Retinal pigment epithelial cell (primary cell): ENCODE data around the gene SCN3A.

Source experiments
- DNase-seq: peaks from one replicate; pipeline ENCODE4 v3.0.0-alpha.2; 2010; ENCODE audit warnings: low read depth
- H3K4me3 ChIP-seq: 2 replicates; pipeline ENCODE4 v1.5.1; 2011; ENCODE audit warnings: mild to moderate bottlenecking, low read length, control low read depth, moderate library complexity
- TF ChIP-seq, protein P1 (sequence below): conservative IDR thresholded peaks from 2 replicates; pipeline ENCODE4 v1.5.1; 2011; ENCODE audit warnings: low read depth, low read length, control low read depth, inconsistent platforms

SCN3A gene

DNA sequence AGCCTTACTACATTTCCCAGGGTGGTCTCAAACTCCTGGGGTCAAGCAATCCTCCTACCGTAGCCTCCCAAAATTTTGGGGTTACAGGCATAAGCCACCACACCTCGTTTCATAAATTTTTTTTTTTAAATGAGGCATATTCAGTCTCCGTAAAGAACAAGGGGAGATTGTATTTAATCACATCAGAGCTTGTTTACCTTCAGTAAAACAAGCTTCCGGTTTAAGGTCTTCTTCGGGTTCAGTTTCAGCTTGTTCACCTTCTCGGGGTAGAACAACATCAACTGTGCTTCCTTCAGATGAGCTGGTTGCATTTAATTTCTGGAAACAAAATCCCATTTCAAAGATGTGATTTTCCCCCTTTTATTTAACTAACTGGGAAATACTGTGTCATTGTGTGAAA lies 88.6 kb downstream of the SCN3A start:
- TF ChIP-seq, protein P1, sequence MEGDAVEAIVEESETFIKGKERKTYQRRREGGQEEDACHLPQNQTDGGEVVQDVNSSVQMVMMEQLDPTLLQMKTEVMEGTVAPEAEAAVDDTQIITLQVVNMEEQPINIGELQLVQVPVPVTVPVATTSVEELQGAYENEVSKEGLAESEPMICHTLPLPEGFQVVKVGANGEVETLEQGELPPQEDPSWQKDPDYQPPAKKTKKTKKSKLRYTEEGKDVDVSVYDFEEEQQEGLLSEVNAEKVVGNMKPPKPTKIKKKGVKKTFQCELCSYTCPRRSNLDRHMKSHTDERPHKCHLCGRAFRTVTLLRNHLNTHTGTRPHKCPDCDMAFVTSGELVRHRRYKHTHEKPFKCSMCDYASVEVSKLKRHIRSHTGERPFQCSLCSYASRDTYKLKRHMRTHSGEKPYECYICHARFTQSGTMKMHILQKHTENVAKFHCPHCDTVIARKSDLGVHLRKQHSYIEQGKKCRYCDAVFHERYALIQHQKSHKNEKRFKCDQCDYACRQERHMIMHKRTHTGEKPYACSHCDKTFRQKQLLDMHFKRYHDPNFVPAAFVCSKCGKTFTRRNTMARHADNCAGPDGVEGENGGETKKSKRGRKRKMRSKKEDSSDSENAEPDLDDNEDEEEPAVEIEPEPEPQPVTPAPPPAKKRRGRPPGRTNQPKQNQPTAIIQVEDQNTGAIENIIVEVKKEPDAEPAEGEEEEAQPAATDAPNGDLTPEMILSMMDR: no peak
- no peak for DNase-seq
- H3K4me3 ChIP-seq: no peak overlapping the region

DNA sequence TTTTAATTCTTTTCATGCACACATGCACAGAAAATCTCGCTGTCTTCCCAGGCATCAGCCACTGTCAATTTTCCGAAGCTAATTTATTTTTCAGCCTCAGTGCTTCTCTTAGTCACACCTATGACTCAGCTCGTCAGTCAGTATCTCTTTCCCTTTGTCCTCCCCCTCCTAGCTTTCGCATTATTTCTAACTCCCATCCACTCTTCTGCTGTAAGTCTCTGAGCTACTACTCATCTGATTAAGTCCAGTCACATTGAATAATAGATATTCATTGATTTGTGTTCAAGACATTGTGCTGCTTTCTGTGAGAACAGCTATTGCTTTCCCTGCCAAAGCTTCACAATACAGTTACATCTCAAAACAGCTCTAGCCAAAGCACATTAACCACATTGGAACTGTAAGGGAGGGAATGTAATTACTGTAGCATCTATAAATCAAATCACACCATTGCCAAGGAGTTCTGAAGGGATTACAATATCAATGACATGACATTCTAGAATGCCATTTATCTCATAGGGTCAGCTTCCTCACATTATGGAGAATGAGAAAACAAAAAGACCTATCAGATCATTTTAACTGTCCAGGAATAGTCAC lies 89.4 kb downstream of the SCN3A start:
- H3K4me3 ChIP-seq: no peak overlapping the region
- TF ChIP-seq, protein P1: no peak
- DNase-seq: no peak

DNA sequence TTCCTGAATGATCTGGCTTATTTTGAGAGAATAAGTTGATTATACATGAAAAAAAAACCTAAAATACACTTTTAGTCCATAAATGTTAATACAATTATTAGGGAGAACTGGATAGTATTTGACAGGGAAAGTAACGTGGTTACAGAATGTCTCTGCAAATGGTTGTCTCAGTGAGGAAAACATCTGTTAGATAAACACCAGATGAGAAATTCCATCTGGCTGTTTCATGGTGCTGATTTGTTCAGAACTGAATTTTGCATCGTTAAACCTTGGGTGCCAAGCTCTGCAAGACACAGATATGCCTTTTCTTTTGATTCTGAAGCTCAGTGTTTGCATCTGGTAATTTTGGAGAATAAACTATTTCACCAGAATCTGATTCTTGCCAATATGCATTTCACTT lies 90.4 kb downstream of the SCN3A start:
- TF ChIP-seq, protein P1: no peak
- H3K4me3 ChIP-seq: no peak overlapping the region
- DNase-seq: no peak

DNA sequence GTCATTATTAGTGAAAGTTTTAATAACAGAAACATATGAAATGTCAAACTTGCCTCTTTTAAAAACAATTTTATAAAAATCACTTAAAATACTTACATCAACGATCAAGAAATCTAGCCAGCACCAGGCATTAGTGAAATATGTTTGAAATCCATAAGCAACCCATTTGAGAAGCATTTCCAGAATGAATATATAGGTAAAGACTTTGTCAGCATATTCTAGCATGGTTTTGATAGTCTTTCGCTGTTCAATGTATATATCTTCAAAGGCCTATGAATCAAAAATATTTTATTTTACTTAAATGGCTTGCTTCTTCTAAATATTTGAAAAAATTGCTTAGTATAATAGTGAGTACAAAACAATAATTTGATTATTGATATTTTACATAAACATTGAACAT lies 91.1 kb downstream of the SCN3A start:
- no peak overlapping the region for H3K4me3 ChIP-seq
- TF ChIP-seq, protein P1: no peak
- DNase-seq: no peak

DNA sequence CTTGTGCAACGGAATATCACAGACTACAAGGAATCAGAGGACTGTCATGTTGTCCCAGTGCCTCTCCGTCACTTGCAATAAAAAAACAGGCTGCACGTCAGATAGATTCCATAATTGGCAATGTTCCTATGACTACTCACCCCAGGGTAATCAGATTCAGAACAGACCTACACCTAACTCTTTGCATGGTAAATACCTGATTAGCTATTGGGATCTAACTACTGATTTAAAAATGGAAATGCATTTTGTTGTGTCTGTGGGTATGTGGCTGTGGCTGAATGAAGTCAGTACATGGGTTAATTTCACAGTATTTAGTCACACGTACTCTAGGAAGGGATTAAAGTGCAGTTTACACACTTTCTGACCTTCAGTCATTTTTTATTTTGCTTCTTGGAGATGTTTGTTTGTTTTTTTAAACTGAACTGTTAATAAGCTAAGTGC lies 91.7 kb downstream of the SCN3A start:
- H3K4me3 ChIP-seq: no peak overlapping the region
- TF ChIP-seq, protein P1: no peak
- DNase-seq: no peak

DNA sequence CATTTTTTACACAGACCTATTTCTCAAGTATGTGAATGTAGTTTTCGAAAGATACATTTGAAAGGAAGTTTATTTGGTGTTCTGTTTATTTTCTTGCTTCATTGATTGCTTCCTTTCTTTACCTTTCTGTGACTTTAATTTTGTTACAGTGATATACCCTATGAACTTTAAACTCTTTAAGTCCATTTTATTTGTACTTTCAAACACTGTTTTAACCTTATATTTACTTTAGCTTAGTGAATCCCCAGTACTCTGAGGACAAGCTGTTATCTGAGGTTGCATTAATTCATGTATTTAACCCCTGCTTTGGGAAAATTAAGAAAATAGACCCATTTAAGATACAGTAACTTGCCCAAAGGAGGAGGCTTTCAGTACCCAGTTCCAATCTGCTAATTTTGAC lies 93.5 kb downstream of the SCN3A start:
- TF ChIP-seq, protein P1: no peak
- H3K4me3 ChIP-seq: no peak overlapping the region
- no peak for DNase-seq

DNA sequence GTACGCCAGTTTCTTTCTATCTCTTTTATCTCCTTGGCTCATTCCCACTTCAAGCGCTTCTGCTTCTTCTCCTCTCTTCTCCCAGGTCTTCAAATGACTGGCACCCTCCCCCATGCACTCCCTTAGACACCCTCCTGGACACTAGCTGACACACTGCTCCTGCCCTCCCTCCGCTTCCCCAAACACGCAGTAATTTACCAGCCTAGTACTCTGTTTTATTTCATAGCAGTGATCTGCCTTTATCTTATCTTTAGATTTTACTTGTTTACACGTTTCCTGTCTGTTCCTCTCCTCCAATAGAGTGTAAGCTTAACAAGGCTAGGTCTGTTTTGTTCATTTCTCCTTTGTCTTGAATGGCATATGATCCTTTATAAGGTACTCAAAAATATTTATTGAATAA lies 93.9 kb downstream of the SCN3A start:
- DNase-seq: no peak
- H3K4me3 ChIP-seq: no peak overlapping the region
- TF ChIP-seq, protein P1: no peak
